GM10266 (cell line): ENCODE data around the gene PPWD1.

Experiments
- DNase-seq: peaks from one replicate; pipeline ENCODE4 v3.0.0; 2012; ENCODE audit errors: extremely low spot score
- TF ChIP-seq, protein P1 (sequence below): IDR thresholded peaks from 2 replicates; pipeline ENCODE4 v1.5.1; 2012; ENCODE audit warnings: mild to moderate bottlenecking, low read depth; ENCODE audit not compliant: control insufficient read depth, insufficient read depth; ENCODE audit errors: missing control alignments

The PPWD1 gene

DNA sequence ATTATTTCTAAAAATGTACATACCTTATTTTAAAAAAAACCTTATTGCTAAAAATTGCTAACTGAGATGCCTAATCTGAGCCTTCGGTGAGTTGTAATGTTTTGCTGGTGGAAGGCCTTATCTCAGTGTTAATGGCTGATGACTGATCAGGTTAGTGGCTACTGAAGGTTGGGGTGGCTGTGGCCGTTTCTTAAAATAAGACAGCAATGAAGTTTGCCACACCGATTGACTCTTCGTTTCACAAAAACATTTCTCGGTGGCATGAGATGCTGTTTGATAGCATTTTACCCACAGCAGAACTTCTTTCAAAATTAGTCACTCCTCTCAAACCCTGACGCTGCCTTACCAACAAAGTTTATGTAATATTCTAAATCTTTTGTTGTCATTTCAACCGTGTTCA is 14.8 kb upstream of the PPWD1 start:
- TF ChIP-seq, protein P1, sequence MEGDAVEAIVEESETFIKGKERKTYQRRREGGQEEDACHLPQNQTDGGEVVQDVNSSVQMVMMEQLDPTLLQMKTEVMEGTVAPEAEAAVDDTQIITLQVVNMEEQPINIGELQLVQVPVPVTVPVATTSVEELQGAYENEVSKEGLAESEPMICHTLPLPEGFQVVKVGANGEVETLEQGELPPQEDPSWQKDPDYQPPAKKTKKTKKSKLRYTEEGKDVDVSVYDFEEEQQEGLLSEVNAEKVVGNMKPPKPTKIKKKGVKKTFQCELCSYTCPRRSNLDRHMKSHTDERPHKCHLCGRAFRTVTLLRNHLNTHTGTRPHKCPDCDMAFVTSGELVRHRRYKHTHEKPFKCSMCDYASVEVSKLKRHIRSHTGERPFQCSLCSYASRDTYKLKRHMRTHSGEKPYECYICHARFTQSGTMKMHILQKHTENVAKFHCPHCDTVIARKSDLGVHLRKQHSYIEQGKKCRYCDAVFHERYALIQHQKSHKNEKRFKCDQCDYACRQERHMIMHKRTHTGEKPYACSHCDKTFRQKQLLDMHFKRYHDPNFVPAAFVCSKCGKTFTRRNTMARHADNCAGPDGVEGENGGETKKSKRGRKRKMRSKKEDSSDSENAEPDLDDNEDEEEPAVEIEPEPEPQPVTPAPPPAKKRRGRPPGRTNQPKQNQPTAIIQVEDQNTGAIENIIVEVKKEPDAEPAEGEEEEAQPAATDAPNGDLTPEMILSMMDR = no peak
- DNase-seq = no peak

DNA sequence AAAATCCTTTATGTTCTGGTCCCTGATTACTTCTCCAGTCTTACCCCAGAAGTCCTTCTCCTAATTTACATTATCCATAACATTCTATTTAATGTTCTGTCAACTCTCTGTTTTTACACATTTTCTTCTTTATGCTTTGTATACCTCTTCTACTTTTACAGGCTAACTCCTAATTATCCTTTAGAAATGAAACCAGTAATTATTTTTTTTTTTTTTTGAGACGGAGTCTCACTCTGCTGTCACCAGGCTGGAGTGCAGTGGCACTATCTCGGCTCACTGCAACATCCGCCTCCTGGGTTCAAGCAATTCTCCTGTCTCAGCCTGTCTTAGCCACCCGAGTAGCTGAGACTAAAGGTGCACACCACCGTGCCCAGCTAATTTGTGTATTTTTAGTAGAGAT is 9.2 kb upstream of the PPWD1 start:
- no peak for DNase-seq
- TF ChIP-seq, protein P1 = no peak

DNA sequence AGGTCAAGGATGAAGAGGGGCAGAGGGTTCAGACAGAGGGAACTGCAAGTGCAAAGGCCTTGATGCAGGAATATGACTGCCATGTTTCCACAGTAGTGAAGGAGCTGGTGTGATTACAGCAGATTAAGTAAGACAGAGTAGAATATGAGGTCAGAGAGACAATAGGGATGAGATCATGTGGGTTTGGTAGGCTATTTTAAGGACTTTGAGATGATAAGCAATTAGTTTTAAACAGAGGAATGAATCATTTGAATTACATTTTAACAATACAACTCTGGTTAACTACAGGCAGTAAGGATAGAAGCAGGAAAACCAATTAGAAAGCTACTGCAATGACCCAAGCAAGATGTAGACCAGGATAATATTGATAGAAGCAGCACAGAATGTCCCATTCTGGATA is 7.8 kb upstream of the PPWD1 start:
- TF ChIP-seq, protein P1 = no peak
- no peak for DNase-seq

DNA sequence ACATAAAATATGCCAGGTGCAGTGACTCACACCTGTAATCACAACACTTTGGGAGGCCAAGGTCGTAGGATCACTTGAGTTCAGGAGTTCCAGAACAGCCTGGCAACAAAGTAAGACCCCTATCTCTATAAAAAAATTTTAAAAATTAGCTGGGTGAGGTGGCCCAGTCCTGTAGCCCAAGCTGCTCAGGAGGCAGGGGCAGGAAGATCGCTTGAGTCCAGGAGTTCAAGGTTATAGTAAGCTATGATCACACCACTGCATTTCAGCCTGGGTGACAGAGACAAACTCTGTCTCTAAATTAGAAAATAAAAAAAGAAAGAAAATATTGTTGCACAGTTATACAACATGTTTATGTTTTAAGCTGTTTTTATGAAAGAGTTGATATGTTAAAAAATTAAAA is 6.9 kb upstream of the PPWD1 start:
- TF ChIP-seq, protein P1 = no peak
- DNase-seq = no peak

DNA sequence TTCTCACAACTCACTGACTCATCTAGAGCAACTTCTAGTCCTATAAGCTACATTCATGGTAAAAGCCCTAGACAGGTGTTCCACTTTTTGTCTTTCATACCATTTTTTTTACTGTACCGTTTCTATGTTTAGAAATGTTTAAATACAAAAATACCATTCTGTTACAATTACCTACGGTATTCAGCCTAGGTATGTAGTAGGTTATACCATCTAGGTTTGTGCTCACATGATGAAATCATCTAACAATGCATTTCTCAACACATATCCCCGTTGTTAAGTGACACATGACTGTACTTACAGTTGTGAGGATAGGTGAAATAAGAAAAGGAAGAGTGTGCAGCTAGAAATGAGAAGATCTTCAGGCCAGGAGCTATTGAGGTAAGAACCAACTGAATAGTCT is 6.4 kb upstream of the PPWD1 start:
- no peak for DNase-seq
- TF ChIP-seq, protein P1 = no peak

DNA sequence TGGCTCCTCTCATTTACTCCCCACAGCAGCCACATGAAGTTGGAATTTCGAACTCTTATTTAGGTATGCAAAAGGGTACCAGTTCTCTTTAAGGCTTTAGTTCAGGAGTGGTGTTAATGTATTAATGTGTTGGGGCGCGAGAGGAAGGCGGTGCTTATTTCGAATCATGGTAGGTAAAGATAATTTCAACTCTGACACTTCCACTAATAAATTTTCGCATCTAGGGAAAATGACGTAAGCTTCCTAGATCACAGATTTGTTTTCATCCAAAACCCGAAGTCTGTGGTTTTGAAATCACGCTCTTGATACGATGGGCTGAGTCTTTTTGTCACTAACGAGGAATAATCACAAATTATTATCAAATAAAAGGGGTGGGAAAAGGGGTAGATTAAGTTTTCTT is 681 bp downstream of the PPWD1 start:
- no peak for DNase-seq
- TF ChIP-seq, protein P1 = no peak

DNA sequence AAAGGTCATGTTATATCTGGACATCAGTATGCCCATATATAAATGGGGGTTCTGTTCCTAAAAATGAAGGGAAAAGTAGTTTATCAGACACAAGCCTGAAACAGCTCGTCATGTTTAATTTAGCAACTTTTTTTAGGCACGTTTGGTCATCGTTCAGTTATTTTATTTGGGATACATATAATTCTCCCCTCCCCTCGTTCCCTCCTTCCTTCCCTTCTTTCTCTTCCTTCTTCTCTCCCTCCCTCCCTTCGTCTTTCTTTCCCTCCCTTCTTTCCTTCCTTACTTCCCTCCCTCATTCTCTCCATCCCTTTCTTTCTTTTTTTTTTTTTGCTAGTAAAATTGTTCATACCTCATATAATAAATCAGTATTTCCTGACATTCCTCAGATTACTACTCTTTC is 3.4 kb downstream of the PPWD1 start:
- DNase-seq = no peak

More for the DNA sequence above, 3.4 kb downstream of the PPWD1 start:
- TF ChIP-seq, protein P1 = no peak
